Putamen (tissue), 1 donor: ENCODE data around the gene TMEM231.

Experiments
- DNase-seq: peaks from one replicate; pipeline ENCODE4 v3.0.0-alpha.2; 2016; ENCODE audit warnings: low spot score

The TMEM231 gene

GRCh38 chr16:75488322-75488721 is 67.7 kb downstream of the TMEM231 start:
- no peak for DNase-seq
